ENCODE measurements around the gene NUP98.
A peak's percentile ranks its signal among the peaks of the same experiment; 100 is the strongest.

The NUP98 gene

DNA sequence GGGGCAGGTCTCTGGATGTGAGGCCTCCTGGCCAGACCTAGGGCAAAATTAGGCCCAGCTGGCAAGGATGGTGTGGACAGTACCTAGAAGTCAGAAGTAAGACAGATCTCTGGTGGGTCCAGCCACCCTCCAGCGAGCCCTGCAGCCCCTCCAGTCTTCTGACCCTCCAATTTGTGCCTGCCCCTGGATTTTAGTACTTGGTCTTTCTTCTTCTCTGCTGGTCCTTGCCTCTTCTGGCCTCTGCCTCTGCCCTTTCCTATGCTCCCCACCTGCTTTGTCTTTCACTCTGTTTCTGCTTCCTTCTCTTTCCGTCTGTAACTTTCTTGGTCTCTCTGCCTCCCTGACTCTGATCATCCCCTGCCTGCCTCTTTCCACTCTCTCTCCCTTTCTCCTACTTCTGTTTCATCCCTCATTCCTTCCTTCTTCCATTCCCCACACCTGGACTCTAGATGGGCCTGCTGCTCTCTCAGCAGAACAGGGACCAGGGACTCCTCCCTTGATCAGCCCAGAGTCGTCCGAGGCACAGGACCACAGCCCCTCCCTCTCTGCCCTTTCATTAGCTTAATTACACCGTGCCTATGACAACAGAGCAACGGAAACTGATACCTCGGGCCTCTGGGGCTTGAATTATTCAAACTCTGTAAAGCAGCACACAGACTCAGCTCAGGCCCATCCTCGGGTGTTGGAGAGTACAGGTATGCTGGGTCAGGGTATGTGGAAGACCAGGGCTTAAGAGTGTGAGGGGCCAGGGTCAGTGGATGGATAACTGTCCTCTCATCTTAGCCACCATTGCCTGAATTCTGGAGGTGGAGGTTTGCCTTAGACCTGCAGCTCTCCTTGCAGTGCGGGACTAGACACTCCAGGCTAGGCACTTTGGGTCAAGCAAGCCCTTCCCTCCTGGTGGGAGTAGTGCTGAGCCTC is 125.8 kb downstream of the NUP98 start, which contains the start of gene CHRNA10:
TSS of gene CHRNA10 (minus strand) at position 51 of the 921 bp plus-strand sequence. CDS start 72 bp downstream, outside the sequence.
- H3K27ac ChIP-seq (ENCODE audit: low read depth, low read length) = no peak within 1 kb of the TSS
- no peak within 1 kb of the TSS for H3K4ac ChIP-seq (ENCODE audit: low read depth, low read length)
- H2BK120ac ChIP-seq (ENCODE audit: low read depth, low read length) = no peak within 1 kb of the TSS
- WGBS (ENCODE audit: extremely low coverage, insufficient coverage, low lambda C conversion rate) = no CpG with 5 or more reads among the region's 9 CpGs
- no peaks in the 10 kb centered on the region for H3K79me1 ChIP-seq (ENCODE audit: low read length)
- no peak within 1 kb of the TSS for H2BK15ac ChIP-seq (replicated peaks; ENCODE audit: low read depth)
- no peak within 1 kb of the TSS for H3K18ac ChIP-seq (ENCODE audit: low read length)
- H3K4me3 ChIP-seq (ENCODE audit: low read length) = no peak within 1 kb of the TSS
- no peak within 1 kb of the TSS for H3K23ac ChIP-seq (ENCODE audit: low read length)
- H2BK5ac ChIP-seq (ENCODE audit: low read length) = no peak within 1 kb of the TSS
- H3K27me3 ChIP-seq (ENCODE audit: insufficient read depth, low read length, poor library complexity) = no peaks in the 10 kb centered on the region
- no peak within 1 kb of the TSS for H3K56ac ChIP-seq (ENCODE audit: low read length)
- H3K9ac ChIP-seq (ENCODE audit: low read length) = no peak within 1 kb of the TSS
- no peak within 1 kb of the TSS for H3K4me2 ChIP-seq (ENCODE audit: low read length)
- H3K4me1 ChIP-seq (ENCODE audit: control insufficient read depth, low read depth, low read length) = peaks cover 4% of the 10 kb centered on the region
- no peaks in the 10 kb centered on the region for H3K79me2 ChIP-seq (ENCODE audit: control insufficient read depth, insufficient read depth, low read length)
- peaks cover 18% of the 10 kb centered on the region for H3K36me3 ChIP-seq (ENCODE audit: control insufficient read depth, insufficient read depth, low read length)
- H4K5ac ChIP-seq (ENCODE audit: low read length) = no peak within 1 kb of the TSS
- DNase-seq = peak; percentile 34
- H2AK5ac ChIP-seq (ENCODE audit: low read length) = no peak within 1 kb of the TSS
- no peak within 1 kb of the TSS for H4K8ac ChIP-seq (ENCODE audit: low read depth, low read length)

DNA sequence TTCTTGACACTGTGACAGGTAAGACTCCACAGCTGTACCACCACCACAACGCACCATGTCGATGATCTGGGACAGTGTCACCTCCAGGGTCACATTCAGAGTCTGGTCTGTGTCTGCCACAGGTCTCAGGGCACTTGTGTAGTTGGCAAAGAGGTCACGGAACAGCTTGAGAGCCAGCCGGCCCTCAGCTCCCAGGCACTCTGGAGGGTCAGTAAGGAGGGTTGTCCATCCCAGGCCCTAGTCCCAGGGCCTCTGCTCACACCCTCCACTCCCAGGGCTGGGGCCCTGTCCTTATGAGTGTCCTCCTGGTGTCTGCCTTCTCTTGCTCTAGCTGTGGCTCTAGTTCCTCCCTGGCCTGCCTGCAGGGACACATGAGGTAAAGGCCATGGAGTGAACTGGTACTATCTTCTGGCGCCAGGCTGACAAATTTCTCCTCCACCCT is 127.6 kb downstream of the NUP98 start:
- no peak overlapping the region for H3K27ac ChIP-seq (ENCODE audit: low read depth, low read length)
- H2AK5ac ChIP-seq (ENCODE audit: low read length) = no peak overlapping the region
- no peak overlapping the region for H3K4me2 ChIP-seq (ENCODE audit: low read length)
- no peak overlapping the region for H2BK120ac ChIP-seq (ENCODE audit: low read depth, low read length)
- H3K4me1 ChIP-seq (ENCODE audit: control insufficient read depth, low read depth, low read length) = peaks cover 4% of the 10 kb centered on the region
- H4K5ac ChIP-seq (ENCODE audit: low read length) = no peak overlapping the region
- no peak overlapping the region for H3K18ac ChIP-seq (ENCODE audit: low read length)
- no peak overlapping the region for H3K56ac ChIP-seq (ENCODE audit: low read length)
- H3K36me3 ChIP-seq (ENCODE audit: control insufficient read depth, insufficient read depth, low read length) = peaks cover 16% of the 10 kb centered on the region
- H3K79me2 ChIP-seq (ENCODE audit: control insufficient read depth, insufficient read depth, low read length) = no peaks in the 10 kb centered on the region
- H3K4me3 ChIP-seq (ENCODE audit: low read length) = no peak overlapping the region
- H3K9ac ChIP-seq (ENCODE audit: low read length) = no peak overlapping the region
- H3K23ac ChIP-seq (ENCODE audit: low read length) = no peak overlapping the region
- no CpG with 5 or more reads among the region's 5 CpGs for WGBS (ENCODE audit: extremely low coverage, insufficient coverage, low lambda C conversion rate)
- H3K27me3 ChIP-seq (ENCODE audit: insufficient read depth, low read length, poor library complexity) = no peaks in the 10 kb centered on the region
- H2BK5ac ChIP-seq (ENCODE audit: low read length) = no peak overlapping the region
- no peak overlapping the region for H3K4ac ChIP-seq (ENCODE audit: low read depth, low read length)
- no peak for DNase-seq
- H3K79me1 ChIP-seq (ENCODE audit: low read length) = no peaks in the 10 kb centered on the region
- H2BK15ac ChIP-seq (replicated peaks; ENCODE audit: low read depth) = no peak overlapping the region
- H4K8ac ChIP-seq (ENCODE audit: low read depth, low read length) = no peak overlapping the region

DNA sequence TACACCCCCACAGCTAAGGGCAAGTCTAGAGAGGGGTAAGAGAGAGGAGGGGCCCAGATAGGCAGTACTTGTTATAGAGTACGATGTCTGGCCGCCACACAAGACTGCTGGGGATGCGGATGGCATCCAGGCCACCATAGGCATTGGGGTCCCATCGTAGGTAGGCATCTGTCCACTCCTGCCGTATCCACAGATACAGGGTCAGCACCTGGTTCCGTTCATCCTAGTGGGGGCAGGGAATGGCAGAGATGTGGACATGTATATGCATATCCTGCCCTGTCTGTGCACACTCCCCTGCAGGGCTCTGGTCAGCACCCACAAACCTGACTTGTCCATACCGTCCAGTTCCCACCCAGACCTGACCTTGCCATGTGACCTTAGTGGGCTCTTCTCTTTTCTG is 128.2 kb downstream of the NUP98 start:
- Histone ChIP-seq H3K79me1 (ENCODE audit: low read length) (no peaks in the 10 kb centered on the region), H3K4me1 (ENCODE audit: control insufficient read depth, low read depth, low read length) (peaks cover 4% of the 10 kb centered on the region), H3K4ac (ENCODE audit: low read depth, low read length) (no peak overlapping the region), H3K4me2 (ENCODE audit: low read length) (no peak overlapping the region), H3K36me3 (ENCODE audit: control insufficient read depth, insufficient read depth, low read length) (peaks cover 14% of the 10 kb centered on the region), H3K4me3 (ENCODE audit: low read length) (no peak overlapping the region), H2BK5ac (ENCODE audit: low read length) (no peak overlapping the region), H3K23ac (ENCODE audit: low read length) (no peak overlapping the region), H4K5ac (ENCODE audit: low read length) (no peak overlapping the region), H3K27ac (ENCODE audit: low read depth, low read length) (no peak overlapping the region), H3K27me3 (ENCODE audit: insufficient read depth, low read length, poor library complexity) (no peaks in the 10 kb centered on the region), H3K9ac (ENCODE audit: low read length) (no peak overlapping the region), H3K18ac (ENCODE audit: low read length) (no peak overlapping the region), H4K8ac (ENCODE audit: low read depth, low read length) (no peak overlapping the region), H2BK15ac (replicated peaks; ENCODE audit: low read depth) (no peak overlapping the region), H3K79me2 (ENCODE audit: control insufficient read depth, insufficient read depth, low read length) (no peaks in the 10 kb centered on the region), H3K56ac (ENCODE audit: low read length) (no peak overlapping the region), H2AK5ac (ENCODE audit: low read length) (no peak overlapping the region), H2BK120ac (ENCODE audit: low read depth, low read length) (no peak overlapping the region)
- DNase-seq = no peak
- no CpG with 5 or more reads among the region's 7 CpGs for WGBS (ENCODE audit: extremely low coverage, insufficient coverage, low lambda C conversion rate)

DNA sequence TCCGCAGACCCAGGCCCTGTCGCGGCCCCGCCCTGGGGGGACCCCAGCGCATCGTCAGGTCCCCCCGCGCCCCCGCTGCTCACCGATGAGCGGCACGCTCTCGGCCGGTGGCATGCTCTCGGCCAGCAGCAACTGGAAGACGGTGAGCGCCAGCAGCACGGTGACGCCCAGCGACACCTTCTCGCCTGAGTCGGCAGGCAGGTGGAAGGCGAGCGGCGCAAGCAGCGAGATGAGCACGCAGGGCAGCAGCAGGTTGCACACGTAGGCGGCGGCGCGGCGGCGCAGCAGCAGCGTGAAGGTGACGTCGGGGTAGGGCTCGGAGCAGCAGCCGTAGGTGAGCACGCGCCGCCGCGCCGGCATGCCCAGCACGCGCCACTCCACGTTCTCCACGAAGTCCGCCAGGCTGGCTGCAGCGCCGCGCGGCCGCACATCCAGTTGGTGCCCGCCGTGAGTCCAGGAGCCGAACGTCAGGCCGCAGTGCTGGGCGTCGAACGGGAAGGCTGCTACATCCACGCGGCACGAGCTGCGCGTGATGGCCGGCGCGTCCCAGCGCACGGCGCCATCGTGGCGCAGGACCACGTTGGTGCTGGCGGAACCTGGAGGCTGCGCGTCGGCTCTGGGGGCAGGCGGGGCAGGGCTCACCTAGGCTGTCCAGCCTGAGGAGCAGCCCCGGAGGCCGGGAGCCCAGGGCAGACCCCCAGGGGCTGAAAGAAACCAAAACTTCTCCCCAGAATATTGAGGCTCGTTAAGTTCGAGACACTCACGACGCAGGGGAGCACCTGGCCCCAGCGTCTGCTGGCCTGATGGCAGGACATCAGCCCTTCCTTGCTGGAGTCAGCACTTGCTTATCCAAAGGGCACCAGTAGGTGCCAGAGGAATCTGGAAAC is 130.0 kb downstream of the NUP98 start:
- H4K8ac ChIP-seq (ENCODE audit: low read depth, low read length) = no peak overlapping the region
- H3K56ac ChIP-seq (ENCODE audit: low read length) = no peak overlapping the region
- no peaks in the 10 kb centered on the region for H3K27me3 ChIP-seq (ENCODE audit: insufficient read depth, low read length, poor library complexity)
- no peak overlapping the region for H2BK5ac ChIP-seq (ENCODE audit: low read length)
- no peak overlapping the region for H3K9ac ChIP-seq (ENCODE audit: low read length)
- H3K23ac ChIP-seq (ENCODE audit: low read length) = no peak overlapping the region
- H3K27ac ChIP-seq (ENCODE audit: low read depth, low read length) = no peak overlapping the region
- no peak for DNase-seq
- no peak overlapping the region for H4K5ac ChIP-seq (ENCODE audit: low read length)
- no peak overlapping the region for H2BK15ac ChIP-seq (replicated peaks; ENCODE audit: low read depth)
- H3K4me1 ChIP-seq (ENCODE audit: control insufficient read depth, low read depth, low read length) = peaks cover 2% of the 10 kb centered on the region
- H2BK120ac ChIP-seq (ENCODE audit: low read depth, low read length) = no peak overlapping the region
- H3K4ac ChIP-seq (ENCODE audit: low read depth, low read length) = no peak overlapping the region
- H3K79me1 ChIP-seq (ENCODE audit: low read length) = no peaks in the 10 kb centered on the region
- no peak overlapping the region for H3K4me2 ChIP-seq (ENCODE audit: low read length)
- WGBS (ENCODE audit: extremely low coverage, insufficient coverage, low lambda C conversion rate) = no CpG with 5 or more reads among the region's 89 CpGs
- no peak overlapping the region for H2AK5ac ChIP-seq (ENCODE audit: low read length)
- peaks cover 12% of the 10 kb centered on the region for H3K36me3 ChIP-seq (ENCODE audit: control insufficient read depth, insufficient read depth, low read length)
- H3K18ac ChIP-seq (ENCODE audit: low read length) = no peak overlapping the region
- no peak overlapping the region for H3K4me3 ChIP-seq (ENCODE audit: low read length)
- no peaks in the 10 kb centered on the region for H3K79me2 ChIP-seq (ENCODE audit: control insufficient read depth, insufficient read depth, low read length)

DNA sequence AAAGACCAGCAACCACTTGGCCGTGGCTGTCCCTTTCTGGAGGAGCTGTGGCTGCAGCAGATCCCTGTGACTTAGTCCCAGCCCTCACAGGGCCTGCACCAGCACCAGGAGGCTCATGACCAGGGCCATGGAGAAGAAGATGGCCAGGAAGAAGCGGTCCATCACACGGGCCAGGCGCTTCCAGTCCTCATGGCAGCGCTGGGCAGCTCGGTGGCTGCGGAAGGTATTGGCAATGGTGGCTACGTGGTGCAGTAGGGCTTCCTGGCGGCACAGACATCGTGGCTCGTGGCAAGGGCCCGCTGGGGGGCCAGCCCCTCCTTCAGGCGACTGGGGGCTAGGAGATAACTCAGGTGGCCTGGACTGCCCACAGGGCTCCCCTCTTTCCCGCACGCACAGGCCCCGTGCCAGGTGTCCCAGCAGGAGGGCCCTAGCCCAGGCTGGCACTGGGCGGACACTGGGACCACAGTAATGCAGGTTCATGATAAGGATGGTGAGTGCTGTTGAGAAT is 131.3 kb downstream of the NUP98 start:
- Histone ChIP-seq H3K23ac (ENCODE audit: low read length) (no peak overlapping the region), H3K4me1 (ENCODE audit: control insufficient read depth, low read depth, low read length) (no peaks in the 10 kb centered on the region), H2BK15ac (replicated peaks; ENCODE audit: low read depth) (no peak overlapping the region), H4K5ac (ENCODE audit: low read length) (no peak overlapping the region), H3K9ac (ENCODE audit: low read length) (no peak overlapping the region), H3K36me3 (ENCODE audit: control insufficient read depth, insufficient read depth, low read length) (peaks cover 11% of the 10 kb centered on the region), H3K4ac (ENCODE audit: low read depth, low read length) (no peak overlapping the region), H3K79me2 (ENCODE audit: control insufficient read depth, insufficient read depth, low read length) (no peaks in the 10 kb centered on the region), H3K27ac (ENCODE audit: low read depth, low read length) (no peak overlapping the region), H2AK5ac (ENCODE audit: low read length) (no peak overlapping the region), H3K27me3 (ENCODE audit: insufficient read depth, low read length, poor library complexity) (no peaks in the 10 kb centered on the region), H3K4me2 (ENCODE audit: low read length) (no peak overlapping the region), H3K79me1 (ENCODE audit: low read length) (no peaks in the 10 kb centered on the region), H3K56ac (ENCODE audit: low read length) (no peak overlapping the region), H4K8ac (ENCODE audit: low read depth, low read length) (no peak overlapping the region), H3K4me3 (ENCODE audit: low read length) (no peak overlapping the region), H3K18ac (ENCODE audit: low read length) (no peak overlapping the region), H2BK120ac (ENCODE audit: low read depth, low read length) (no peak overlapping the region), H2BK5ac (ENCODE audit: low read length) (no peak overlapping the region)
- no peak for DNase-seq
- WGBS (ENCODE audit: extremely low coverage, insufficient coverage, low lambda C conversion rate) = no CpG with 5 or more reads among the region's 17 CpGs
